ENCODE data around the gene PPP3CA. TPM values are rescaled to one million over a fixed set of nuclear protein-coding genes. Genes with fewer than 3 reads are reported as not detected.
"Not testable (repeated sequence)": the region's sequence is repeated elsewhere in the genome, so short reads cannot be mapped to it uniquely, and the experiment has no call there.

The PPP3CA gene
- total RNA-seq, 2 donors from 2014 or later, result 71.3 to 142 TPM

DNA sequence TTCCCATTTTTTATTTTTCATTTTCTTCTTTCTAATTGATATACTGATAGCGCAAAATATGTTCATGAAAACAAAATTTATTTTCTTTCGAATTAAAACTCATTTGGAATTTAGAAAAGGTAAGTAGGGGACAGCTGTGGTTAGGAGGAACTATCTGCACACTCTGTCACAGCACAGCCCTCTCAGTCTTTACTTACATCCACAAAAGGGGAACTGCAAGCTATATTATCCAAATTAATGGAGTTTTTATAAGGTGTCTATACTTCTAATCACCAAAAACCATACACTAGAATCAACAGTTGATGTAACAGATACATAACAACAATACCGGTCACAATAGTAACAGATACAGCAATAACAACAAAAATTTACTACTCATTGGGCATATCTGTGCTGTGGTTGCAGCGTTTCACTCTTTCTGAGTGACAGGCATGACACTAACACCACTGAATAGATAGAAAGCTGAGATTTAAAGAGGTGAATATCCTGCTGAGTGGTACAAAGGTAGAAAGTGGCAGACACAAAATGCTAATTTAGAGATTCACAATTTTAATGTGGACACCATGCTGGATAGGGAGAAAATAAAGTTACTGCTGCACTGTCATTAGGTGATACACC lies 160.7 kb downstream of the PPP3CA start:
- TF ChIP-seq, protein P1, sequence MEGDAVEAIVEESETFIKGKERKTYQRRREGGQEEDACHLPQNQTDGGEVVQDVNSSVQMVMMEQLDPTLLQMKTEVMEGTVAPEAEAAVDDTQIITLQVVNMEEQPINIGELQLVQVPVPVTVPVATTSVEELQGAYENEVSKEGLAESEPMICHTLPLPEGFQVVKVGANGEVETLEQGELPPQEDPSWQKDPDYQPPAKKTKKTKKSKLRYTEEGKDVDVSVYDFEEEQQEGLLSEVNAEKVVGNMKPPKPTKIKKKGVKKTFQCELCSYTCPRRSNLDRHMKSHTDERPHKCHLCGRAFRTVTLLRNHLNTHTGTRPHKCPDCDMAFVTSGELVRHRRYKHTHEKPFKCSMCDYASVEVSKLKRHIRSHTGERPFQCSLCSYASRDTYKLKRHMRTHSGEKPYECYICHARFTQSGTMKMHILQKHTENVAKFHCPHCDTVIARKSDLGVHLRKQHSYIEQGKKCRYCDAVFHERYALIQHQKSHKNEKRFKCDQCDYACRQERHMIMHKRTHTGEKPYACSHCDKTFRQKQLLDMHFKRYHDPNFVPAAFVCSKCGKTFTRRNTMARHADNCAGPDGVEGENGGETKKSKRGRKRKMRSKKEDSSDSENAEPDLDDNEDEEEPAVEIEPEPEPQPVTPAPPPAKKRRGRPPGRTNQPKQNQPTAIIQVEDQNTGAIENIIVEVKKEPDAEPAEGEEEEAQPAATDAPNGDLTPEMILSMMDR (IDR thresholded peaks at IDR 0.05), result no peak
- TF ChIP-seq POLR2A (IDR thresholded peaks at IDR 0.05) (no peak), POLR2AphosphoS5 (IDR thresholded peaks at IDR 0.05) (no peak)
- H3K4me3 ChIP-seq, result no peak overlapping the region
- WGBS, result 90% methylated on average over 4 of the region's 4 CpGs

DNA sequence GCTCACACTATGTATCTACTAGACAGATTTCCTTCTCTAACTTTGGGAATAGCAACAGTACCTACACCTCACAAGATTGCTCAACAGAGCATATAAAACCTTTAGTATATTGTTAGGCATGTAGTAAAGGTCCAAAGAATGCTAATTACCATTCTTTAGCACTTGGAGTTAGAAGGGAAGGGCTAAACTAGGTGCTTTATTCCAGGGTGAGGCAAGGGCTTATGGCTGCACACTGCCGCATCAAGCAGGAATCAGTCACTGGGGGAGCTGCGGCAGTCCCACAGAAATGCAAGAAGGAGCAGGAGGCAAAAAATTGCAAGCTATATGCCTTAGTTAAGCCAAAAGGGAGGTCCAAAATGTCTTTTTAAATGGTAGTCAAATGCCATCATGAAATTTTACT lies 162.7 kb downstream of the PPP3CA start:
- no peaks in the 10 kb centered on the region for H3K4me1 ChIP-seq (replicated peaks)
- H3K27ac ChIP-seq, result no peak overlapping the region
- no peaks in the 10 kb centered on the region for H3K36me3 ChIP-seq
- H3K27me3 ChIP-seq (replicated peaks; ENCODE audit: insufficient read depth), result no peaks in the 10 kb centered on the region
- WGBS, result 100% methylated on average over 2 of the region's 2 CpGs
- no peak for DNase-seq (ENCODE audit: low spot score)
- H3K9me3 ChIP-seq, result no peaks in the 10 kb centered on the region
- intact Hi-C loops (cut with DNase I), result no loop called here
- TF ChIP-seq POLR2AphosphoS5 (IDR thresholded peaks at IDR 0.05) (no peak), POLR2A (IDR thresholded peaks at IDR 0.05) (no peak)
- TF ChIP-seq, protein P1 (IDR thresholded peaks at IDR 0.05), result no peak
- H3K4me3 ChIP-seq, result no peak overlapping the region

More for the DNA sequence above, 160.7 kb downstream of the PPP3CA start:
- intact Hi-C loops (cut with DNase I), result no loop called here
- no peaks in the 10 kb centered on the region for H3K27me3 ChIP-seq (replicated peaks; ENCODE audit: insufficient read depth)
- no peaks in the 10 kb centered on the region for H3K36me3 ChIP-seq
- H3K4me1 ChIP-seq (replicated peaks), result peaks cover 2% of the 10 kb centered on the region
- no peak overlapping the region for H3K27ac ChIP-seq
- DNase-seq (ENCODE audit: low spot score), result no peak
- no peaks in the 10 kb centered on the region for H3K9me3 ChIP-seq

DNA sequence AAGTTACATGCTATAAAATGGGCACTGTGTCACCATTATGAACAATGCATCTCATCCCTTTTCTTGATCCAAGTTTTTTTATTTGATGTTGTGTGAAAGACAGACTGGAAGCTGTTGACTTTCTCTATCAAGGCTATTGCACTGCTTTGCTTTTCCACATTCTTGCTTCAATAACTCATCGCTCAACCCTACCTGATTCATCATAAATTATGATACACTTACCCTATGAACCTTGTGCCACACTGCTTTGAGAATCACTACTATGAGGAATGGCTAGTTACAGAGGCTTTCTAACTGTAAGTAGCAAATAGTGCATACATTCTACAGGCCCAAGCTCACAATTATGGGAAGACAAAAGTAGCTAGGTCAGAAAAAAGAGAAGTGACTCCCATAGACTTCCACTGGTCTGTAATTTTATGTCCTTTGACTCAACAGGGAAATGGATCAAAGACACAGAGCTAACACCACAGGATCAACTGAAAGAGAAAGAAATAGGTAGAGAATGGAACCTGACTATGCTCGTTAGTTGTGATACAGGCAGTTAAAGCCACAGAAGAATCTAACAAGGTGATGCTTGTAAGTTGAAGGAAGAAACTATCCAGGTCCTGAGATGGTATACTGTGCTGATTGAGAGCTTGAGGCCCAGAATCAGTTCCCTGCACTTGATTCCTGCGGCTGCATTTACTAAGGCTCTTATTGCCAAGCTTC lies 163.5 kb downstream of the PPP3CA start:
- WGBS, result 86% methylated on average over 3 of the region's 3 CpGs
- no peaks in the 10 kb centered on the region for H3K27me3 ChIP-seq (replicated peaks; ENCODE audit: insufficient read depth)
- H3K4me1 ChIP-seq (replicated peaks), result no peaks in the 10 kb centered on the region
- no peak overlapping the region for H3K27ac ChIP-seq
- no peak for TF ChIP-seq POLR2A (IDR thresholded peaks at IDR 0.05)
- TF ChIP-seq POLR2AphosphoS5 (IDR thresholded peaks at IDR 0.05), result no peak
- TF ChIP-seq, protein P1 (IDR thresholded peaks at IDR 0.05), result no peak
- no peaks in the 10 kb centered on the region for H3K9me3 ChIP-seq
- no peaks in the 10 kb centered on the region for H3K36me3 ChIP-seq
- DNase-seq (ENCODE audit: low spot score), result no peak
- no peak overlapping the region for H3K4me3 ChIP-seq
- intact Hi-C loops (cut with DNase I), result no loop called here

DNA sequence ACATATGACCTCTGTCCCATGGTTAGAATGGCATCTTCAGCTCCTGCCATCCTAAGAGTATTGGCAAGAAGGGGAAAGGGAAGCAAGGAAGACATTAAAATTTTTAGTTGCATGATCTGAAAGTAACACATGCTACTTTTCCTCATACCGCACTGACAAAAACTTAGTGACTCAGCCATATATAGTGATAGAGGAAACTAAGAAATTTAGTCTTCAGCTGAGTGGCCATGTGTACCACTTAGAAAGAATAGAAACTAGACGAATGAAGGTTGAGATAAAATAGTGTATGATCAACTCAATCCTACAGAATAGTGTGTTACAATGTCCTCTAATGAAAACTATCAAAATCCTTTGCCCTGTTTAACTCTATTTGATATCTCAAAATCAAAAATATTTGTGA lies 164.1 kb downstream of the PPP3CA start:
- Histone ChIP-seq H3K36me3 (no peaks in the 10 kb centered on the region), H3K27me3 (replicated peaks; ENCODE audit: insufficient read depth) (no peaks in the 10 kb centered on the region), H3K9me3 (no peaks in the 10 kb centered on the region), H3K4me1 (replicated peaks) (no peaks in the 10 kb centered on the region), H3K27ac (no peak overlapping the region), H3K4me3 (no peak overlapping the region)
- WGBS, result 90% methylated on average over 2 of the region's 2 CpGs
- TF ChIP-seq, protein P1 (IDR thresholded peaks at IDR 0.05), result no peak
- TF ChIP-seq POLR2AphosphoS5 (IDR thresholded peaks at IDR 0.05) (no peak), POLR2A (IDR thresholded peaks at IDR 0.05) (no peak)
- intact Hi-C loops (cut with DNase I), result no loop called here
- DNase-seq (ENCODE audit: low spot score), result no peak

DNA sequence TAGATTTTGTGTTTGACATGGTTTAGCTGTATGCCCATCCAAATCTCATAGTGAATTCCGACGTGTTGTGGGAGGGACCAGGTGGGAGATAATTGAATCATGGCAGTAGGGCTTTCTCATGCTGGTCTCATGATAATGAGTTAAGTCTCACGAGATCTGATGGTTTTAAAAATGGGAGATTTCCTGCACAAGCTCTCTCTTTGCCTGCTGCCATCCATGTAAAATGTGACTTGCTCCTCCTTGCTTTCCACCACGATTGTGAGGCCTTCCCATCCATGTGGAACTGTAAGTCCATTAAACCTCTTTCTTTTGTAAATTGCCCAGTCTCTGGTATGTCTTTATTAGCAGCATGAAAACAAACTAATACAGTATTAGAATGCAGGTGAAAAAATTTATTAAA lies 164.6 kb downstream of the PPP3CA start:
- H3K27me3 ChIP-seq (replicated peaks; ENCODE audit: insufficient read depth); H3K4me3 ChIP-seq; H3K36me3 ChIP-seq; H3K9me3 ChIP-seq; DNase-seq (ENCODE audit: low spot score); intact Hi-C loops (cut with DNase I); H3K4me1 ChIP-seq (replicated peaks); H3K27ac ChIP-seq: not testable (repeated sequence)
- WGBS, result 91% methylated on average over 4 of the region's 4 CpGs
